Spleen (tissue), 7 donors: Measurements from ENCODE around the gene C21orf58.

Source experiments
- POLR2AphosphoS5 ChIP-seq, 3 donors: sonication (generic); formaldehyde crosslinking; IDR thresholded peaks; one replicate each; pipeline ENCODE4 v1.5.1; 2017; ENCODE audit warnings: antibody characterized with exemption in 3 of 3
- TF ChIP-seq, protein P1 (sequence below), 11 experiments: fragments of 200-600 bp in 7 of 11; fragments of 450-650 bp in 4 of 11; sonication (generic) in 4 of 11; IDR thresholded peaks in 8 of 11; conservative IDR thresholded peaks in 3 of 11; 1 replicate in 7 of 11; 2 replicates in 4 of 11; pipeline versions ENCODE4 v1.4.0 to v1.8.0; 2016 to 2021; ENCODE audit warnings: antibody characterized with exemption in 11 of 11, inconsistent platforms in 4 of 11, mild to moderate bottlenecking in 1 of 11
- donor health status: DM: no; HTN: no; CAD: no; lungs with moderate emphysema.
- donor health status: DM: no; HTN: no; CAD: no.
- donor health status: DM: no; HTN: no; CAD: no.

DNA sequence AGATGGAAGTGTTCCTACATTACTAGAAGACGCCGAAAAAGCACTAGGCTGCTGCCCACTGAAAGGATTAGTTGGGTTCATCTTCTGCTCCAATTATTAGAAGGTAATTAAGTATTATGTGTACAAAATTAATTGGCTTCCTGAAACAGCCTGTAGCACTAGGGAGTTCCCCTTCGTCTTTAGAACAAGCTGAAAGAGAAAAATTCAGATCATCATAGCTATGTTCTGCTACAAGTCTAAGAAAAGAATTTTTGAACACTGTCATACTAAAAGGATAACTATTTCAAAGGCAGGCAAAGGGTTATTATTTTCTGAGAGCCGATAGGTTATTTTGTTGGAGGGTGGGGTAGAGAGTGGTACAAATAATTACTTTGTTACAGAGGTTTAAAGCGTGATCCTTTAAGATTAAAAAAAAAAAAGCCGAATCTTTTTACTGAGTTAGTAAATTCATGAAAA, 38.4 kb downstream of the C21orf58 start, which contains the start of gene MCM3AP:
- TF ChIP-seq, protein P1, sequence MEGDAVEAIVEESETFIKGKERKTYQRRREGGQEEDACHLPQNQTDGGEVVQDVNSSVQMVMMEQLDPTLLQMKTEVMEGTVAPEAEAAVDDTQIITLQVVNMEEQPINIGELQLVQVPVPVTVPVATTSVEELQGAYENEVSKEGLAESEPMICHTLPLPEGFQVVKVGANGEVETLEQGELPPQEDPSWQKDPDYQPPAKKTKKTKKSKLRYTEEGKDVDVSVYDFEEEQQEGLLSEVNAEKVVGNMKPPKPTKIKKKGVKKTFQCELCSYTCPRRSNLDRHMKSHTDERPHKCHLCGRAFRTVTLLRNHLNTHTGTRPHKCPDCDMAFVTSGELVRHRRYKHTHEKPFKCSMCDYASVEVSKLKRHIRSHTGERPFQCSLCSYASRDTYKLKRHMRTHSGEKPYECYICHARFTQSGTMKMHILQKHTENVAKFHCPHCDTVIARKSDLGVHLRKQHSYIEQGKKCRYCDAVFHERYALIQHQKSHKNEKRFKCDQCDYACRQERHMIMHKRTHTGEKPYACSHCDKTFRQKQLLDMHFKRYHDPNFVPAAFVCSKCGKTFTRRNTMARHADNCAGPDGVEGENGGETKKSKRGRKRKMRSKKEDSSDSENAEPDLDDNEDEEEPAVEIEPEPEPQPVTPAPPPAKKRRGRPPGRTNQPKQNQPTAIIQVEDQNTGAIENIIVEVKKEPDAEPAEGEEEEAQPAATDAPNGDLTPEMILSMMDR (IDR thresholded peaks at IDR 0.05 in 8 of 11, conservative IDR thresholded peaks at IDR 0.05 in 3 of 11): no peak
- TF ChIP-seq POLR2AphosphoS5 (IDR thresholded peaks at IDR 0.05): no peak
